Esophagus squamous epithelium (tissue), 5 donors: Measurements from ENCODE around the gene ESR2. TPM values are rescaled to one million over a fixed set of nuclear protein-coding genes. Genes with fewer than 3 reads are reported as not detected.

Source experiments
- DNase-seq: peaks from one replicate; lab custom pipeline; 2025; lab: John Stamatoyannopoulos, UW
- H3K27ac ChIP-seq, 4 donors: fragments of 200-600 bp; sonication (generic); one replicate each; pipeline ENCODE4 v1.5.1; 2016 to 2019; ENCODE audit warnings: mild to moderate bottlenecking in 1 of 4
- H3K27me3 ChIP-seq, 4 donors: fragments of 200-600 bp; sonication (generic); 1 replicate in 3 of 4; 2 replicates in 1 of 4; pipeline versions ENCODE4 v1.5.1 to v1.6.0; 2017 to 2021; ENCODE audit warnings: antibody characterized with exemption in 1 of 4
- H3K36me3 ChIP-seq, 3 donors: fragments of 200-600 bp; sonication (generic); one replicate each; pipeline ENCODE4 v1.5.1; 2016 to 2019
- H3K4me1 ChIP-seq, 3 donors: fragments of 200-600 bp; sonication (generic); one replicate each; pipeline ENCODE4 v1.5.1; 2017 to 2019
- H3K4me3 ChIP-seq, 4 donors: fragments of 200-600 bp; sonication (generic); 1 replicate in 3 of 4; 2 replicates in 1 of 4; pipeline ENCODE4 v1.5.1; 2016 to 2019; ENCODE audit warnings: mild to moderate bottlenecking in 2 of 4, moderate library complexity in 1 of 4
- H3K9me3 ChIP-seq, 3 donors: fragments of 200-600 bp; sonication (generic); one replicate each; pipeline ENCODE4 v1.5.1; 2016 to 2019
- POLR2A ChIP-seq, 4 donors: fragments of 450-650 bp; IDR thresholded peaks; one replicate each; pipeline ENCODE4 v1.6.1; 2017; ENCODE audit warnings: antibody characterized with exemption in 4 of 4, mild to moderate bottlenecking in 4 of 4, moderate library complexity in 3 of 4
- WGBS, 2 donors: methylation state at CpG; one replicate each; pipeline ENCODE4 v1.1.5; 2018; 5-methylcytosine and 5-hydroxymethylcytosine counted together
- intact Hi-C: fragments of 100-400 bp; cut with DNase I; formaldehyde crosslinking; loops from one replicate; pipeline ENCODE4 v1.15.0; 2022
- total RNA-seq, 4 donors: library from RNA; depleted of rRNA; stranded (reverse); fragments of >200 nt; gene quantifications; one replicate each; pipeline ENCODE4 v1.1.0, GENCODE V29; 2016
- TF ChIP-seq, protein P1 (sequence below), 6 experiments: fragments of 450-650 bp in 4 of 6; fragments of 200-600 bp in 2 of 6; sonication (generic) in 2 of 6; IDR thresholded peaks; one replicate each; pipeline ENCODE4 v1.5.1; 2016 to 2019; ENCODE audit warnings: antibody characterized with exemption in 6 of 6, mild to moderate bottlenecking in 4 of 6, moderate library complexity in 4 of 6
- donor health status: DM: yes; HTN: yes; CAD: no.

ESR2 gene
- total RNA-seq, 4 donors from 2014 or later, result 0.29 to 2.7 (median 0.31) TPM; not detected in 1

GRCh38 chr14:64303471-64303917, 9.3 kb upstream of the ESR2 start:
- H3K9me3 ChIP-seq, result no peaks in the 10 kb centered on the region
- H3K4me1 ChIP-seq, result no peaks in the 10 kb centered on the region
- H3K4me3 ChIP-seq, result no peak overlapping the region
- no peak overlapping the region for H3K27ac ChIP-seq
- WGBS, 2 donors, result 15 to 19% methylated on average over 4 of the region's 4 CpGs
- no peaks in the 10 kb centered on the region for H3K36me3 ChIP-seq
- no peak for TF ChIP-seq POLR2A (IDR thresholded peaks at IDR 0.05)
- TF ChIP-seq, protein P1, sequence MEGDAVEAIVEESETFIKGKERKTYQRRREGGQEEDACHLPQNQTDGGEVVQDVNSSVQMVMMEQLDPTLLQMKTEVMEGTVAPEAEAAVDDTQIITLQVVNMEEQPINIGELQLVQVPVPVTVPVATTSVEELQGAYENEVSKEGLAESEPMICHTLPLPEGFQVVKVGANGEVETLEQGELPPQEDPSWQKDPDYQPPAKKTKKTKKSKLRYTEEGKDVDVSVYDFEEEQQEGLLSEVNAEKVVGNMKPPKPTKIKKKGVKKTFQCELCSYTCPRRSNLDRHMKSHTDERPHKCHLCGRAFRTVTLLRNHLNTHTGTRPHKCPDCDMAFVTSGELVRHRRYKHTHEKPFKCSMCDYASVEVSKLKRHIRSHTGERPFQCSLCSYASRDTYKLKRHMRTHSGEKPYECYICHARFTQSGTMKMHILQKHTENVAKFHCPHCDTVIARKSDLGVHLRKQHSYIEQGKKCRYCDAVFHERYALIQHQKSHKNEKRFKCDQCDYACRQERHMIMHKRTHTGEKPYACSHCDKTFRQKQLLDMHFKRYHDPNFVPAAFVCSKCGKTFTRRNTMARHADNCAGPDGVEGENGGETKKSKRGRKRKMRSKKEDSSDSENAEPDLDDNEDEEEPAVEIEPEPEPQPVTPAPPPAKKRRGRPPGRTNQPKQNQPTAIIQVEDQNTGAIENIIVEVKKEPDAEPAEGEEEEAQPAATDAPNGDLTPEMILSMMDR (IDR thresholded peaks at IDR 0.05), result peak; percentile 34 to 82 (median 70)
- intact Hi-C loops, result no loop called here
- H3K27me3 ChIP-seq, result no peaks in the 10 kb centered on the region
- DNase-seq, result no peak

DNA sequence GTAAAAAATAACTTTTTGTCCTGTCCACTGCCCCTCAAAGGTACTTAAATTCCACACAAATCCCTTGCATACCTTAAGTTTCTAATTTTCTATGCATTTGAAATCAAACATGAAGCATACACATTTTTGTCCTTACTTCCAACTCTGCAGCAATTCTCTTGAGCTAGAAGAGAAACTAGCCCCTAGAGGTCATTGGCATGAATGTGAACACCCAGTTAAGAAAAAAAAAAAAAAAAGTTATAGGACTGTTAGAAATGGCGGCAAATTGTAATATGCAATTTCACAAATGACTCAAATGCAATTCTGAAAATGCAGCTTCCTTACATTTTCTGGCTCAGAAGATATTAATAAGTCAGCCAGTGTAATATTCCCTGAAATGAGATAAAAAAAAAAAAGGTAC, 4.6 kb upstream of the ESR2 start:
- Histone ChIP-seq H3K4me1 (peaks cover 6 to 23% (median 14%) of the 10 kb centered on the region in 3 donors), H3K9me3 (no peaks in the 10 kb centered on the region), H3K27ac (no peak overlapping the region), H3K36me3 (no peaks in the 10 kb centered on the region), H3K4me3 (no peak overlapping the region), H3K27me3 (peaks cover 0 to 18% (median 0%) of the 10 kb centered on the region in 4 donors)
- TF ChIP-seq, protein P1 (IDR thresholded peaks at IDR 0.05), result no peak
- no peak for TF ChIP-seq POLR2A (IDR thresholded peaks at IDR 0.05)
- intact Hi-C loops, result no loop called here
- WGBS, 2 donors, result 92 to 94% methylated on average over 1 of the region's 1 CpG
- no peak for DNase-seq

DNA sequence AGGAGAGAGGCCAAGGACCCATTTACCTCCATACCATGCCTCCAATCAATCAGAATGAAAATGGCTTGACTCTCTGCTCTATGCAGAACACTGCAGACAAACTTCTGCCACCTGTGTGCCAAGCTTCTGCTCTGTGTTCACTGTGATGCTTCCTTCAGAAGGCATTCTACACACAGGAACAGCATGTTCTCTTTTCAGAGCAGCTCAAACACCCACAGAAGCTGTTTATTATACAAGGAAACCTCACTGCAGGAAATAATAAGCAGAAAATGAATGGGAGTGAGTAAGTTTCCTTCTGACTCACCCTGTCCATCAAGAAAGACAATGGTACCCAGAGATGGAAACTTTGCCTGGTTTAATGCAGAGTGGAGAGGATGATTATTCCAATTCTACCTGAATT, 2.4 kb upstream of the ESR2 start:
- no peak overlapping the region for H3K4me3 ChIP-seq
- H3K9me3 ChIP-seq, result no peaks in the 10 kb centered on the region
- H3K4me1 ChIP-seq, result peaks cover 6 to 28% (median 15%) of the 10 kb centered on the region in 3 donors
- no peaks in the 10 kb centered on the region for H3K36me3 ChIP-seq
- peak in 1 of 4 donors; percentile 10 for TF ChIP-seq POLR2A (IDR thresholded peaks at IDR 0.05)
- TF ChIP-seq, protein P1 (IDR thresholded peaks at IDR 0.05), result no peak
- peaks cover 0 to 37% (median 3%) of the 10 kb centered on the region in 4 donors for H3K27me3 ChIP-seq
- intact Hi-C loops, result no loop called here
- DNase-seq, result no peak
- H3K27ac ChIP-seq, result peak overlapping the region in 3 of 4 donors; percentile 2 to 47 (median 22)

DNA sequence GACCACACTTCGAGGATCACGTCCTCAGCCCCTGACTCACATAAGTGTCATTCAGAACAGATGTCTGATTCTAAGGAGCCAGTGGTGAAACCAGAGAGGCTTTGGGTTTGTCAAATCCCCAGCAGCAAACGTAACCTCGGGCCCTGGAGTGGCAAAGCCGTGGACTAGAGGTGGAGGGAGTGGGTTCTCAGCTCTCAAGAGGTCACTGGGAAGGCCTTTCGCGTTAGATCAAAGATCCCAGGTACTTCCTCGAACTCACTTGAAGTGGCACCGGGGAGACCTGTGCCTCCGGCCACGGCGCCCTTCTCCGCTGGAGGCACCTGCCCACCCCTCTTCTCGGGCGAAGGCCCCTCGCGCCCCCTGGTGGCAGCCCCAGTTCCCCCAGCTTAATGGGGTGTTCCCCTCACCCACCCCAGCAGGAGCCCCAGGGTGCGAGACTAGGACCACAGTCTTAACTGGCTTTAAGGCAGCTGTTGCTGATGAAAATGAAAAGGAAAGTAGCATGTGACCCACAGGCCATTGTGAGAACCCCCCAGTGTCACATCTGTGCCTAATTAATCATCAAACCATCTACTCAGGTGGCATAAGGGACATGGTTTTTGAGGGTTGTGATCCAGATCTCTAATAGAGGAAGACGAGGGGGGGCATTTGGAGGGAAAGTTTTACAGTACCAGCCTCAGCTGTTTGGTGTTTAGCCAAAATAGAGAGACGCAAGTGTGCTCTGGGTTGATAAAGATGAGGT, 672 bp upstream of the ESR2 start:
- H3K4me1 ChIP-seq, result peaks cover 6 to 28% (median 15%) of the 10 kb centered on the region in 3 donors
- intact Hi-C loops, result no loop called here
- no peak for TF ChIP-seq POLR2A (IDR thresholded peaks at IDR 0.05)
- TF ChIP-seq, protein P1 (IDR thresholded peaks at IDR 0.05), result peak; percentile 66 to 92 (median 78)
- peak; percentile 20 for DNase-seq
- no peaks in the 10 kb centered on the region for H3K9me3 ChIP-seq
- peak overlapping the region in 1 of 4 donors; percentile 7 for H3K27ac ChIP-seq
- no peaks in the 10 kb centered on the region for H3K36me3 ChIP-seq
- peaks cover 0 to 40% (median 4%) of the 10 kb centered on the region in 4 donors for H3K27me3 ChIP-seq
- 8 to 21% methylated on average over 6 to 9 of the region's 20 CpGs for WGBS, 2 donors
- H3K4me3 ChIP-seq, result peak overlapping the region; percentile 24 to 63 (median 42)

GRCh38 chr14:64292197-64292596, 2.0 kb downstream of the ESR2 start:
- no peak overlapping the region for H3K27ac ChIP-seq
- WGBS, 2 donors, result 70 to 79% methylated on average over 3 of the region's 3 CpGs
- TF ChIP-seq, protein P1 (IDR thresholded peaks at IDR 0.05), result no peak
- TF ChIP-seq POLR2A (IDR thresholded peaks at IDR 0.05), result no peak
- no peak overlapping the region for H3K4me3 ChIP-seq
- intact Hi-C loops, result no loop called here
- H3K9me3 ChIP-seq, result no peaks in the 10 kb centered on the region
- DNase-seq, result no peak
- H3K36me3 ChIP-seq, result no peaks in the 10 kb centered on the region
- H3K27me3 ChIP-seq, result peaks cover 0 to 40% (median 4%) of the 10 kb centered on the region in 4 donors
- H3K4me1 ChIP-seq, result peaks cover 6 to 28% (median 15%) of the 10 kb centered on the region in 3 donors
